Mesothelial cell of epicardium (in vitro differentiated cells): ENCODE data around the gene PFKFB3. TPM values are rescaled to one million over a fixed set of nuclear protein-coding genes. Genes with fewer than 3 reads are reported as not detected.

Experiments
- DNase-seq, 2 experiments: peaks; one replicate each; pipeline ENCODE4 v3.0.0; 2021; ENCODE audit warnings: low spot score in 2 of 2; ENCODE audit not compliant: unreplicated experiment in 2 of 2
- H3K27ac Mint-ChIP-seq: 2 replicates; pipeline ENCODE4 v1.8.0; 2021; ENCODE audit warnings: mixed read lengths
- H3K27me3 Mint-ChIP-seq: 2 replicates; pipeline ENCODE4 v1.8.0; 2021; ENCODE audit warnings: low read depth, mixed read lengths
- H3K36me3 Mint-ChIP-seq: 2 replicates; pipeline ENCODE4 v1.8.0; 2021; ENCODE audit warnings: mixed read lengths
- H3K4me1 Mint-ChIP-seq: 2 replicates; pipeline ENCODE4 v1.8.0; 2021; ENCODE audit warnings: mixed read lengths
- H3K4me3 Mint-ChIP-seq: 2 replicates; pipeline ENCODE4 v1.8.0; 2021; ENCODE audit warnings: mild to moderate bottlenecking, moderate library complexity, mixed read lengths
- H3K9me3 Mint-ChIP-seq: 2 replicates; pipeline ENCODE4 v1.8.0; 2021; ENCODE audit warnings: mixed read lengths
- CTCF ChIP-seq: fragments of 200-600 bp; sonication (generic); IDR thresholded peaks from one replicate; pipeline ENCODE4 v1.5.0; 2021; ENCODE audit warnings: antibody characterized with exemption; ENCODE audit not compliant: unreplicated experiment
- total RNA-seq: library from RNA; stranded (reverse); gene quantifications from 3 replicates; pipeline ENCODE4 v1.2.1, GENCODE V29; 2021

The PFKFB3 gene
- total RNA-seq, 1 donor from 2014 or later: 51.5 TPM

- Mint-ChIP-seq H3K27me3 (no peaks in the 10 kb centered on the region), H3K4me3 (no peak overlapping the region)
- DNase-seq: no peak
These were observed 71.3 kb downstream of the PFKFB3 start for GRCh38 chr10:6274040-6274439.

GRCh38 chr10:6274484-6274883, 71.8 kb downstream of the PFKFB3 start:
- no peak for TF ChIP-seq CTCF
- Mint-ChIP-seq H3K4me1 (peaks cover 10% of the 10 kb centered on the region), H3K27ac (no peak overlapping the region)

More at GRCh38 chr10:6274040-6274439, 71.3 kb downstream of the PFKFB3 start:
- H3K36me3 Mint-ChIP-seq: peaks cover 2% of the 10 kb centered on the region
- peaks cover 6% of the 10 kb centered on the region for H3K4me1 Mint-ChIP-seq
- no peak for TF ChIP-seq CTCF
- H3K9me3 Mint-ChIP-seq: peaks cover 4% of the 10 kb centered on the region
- no peak overlapping the region for H3K27ac Mint-ChIP-seq

GRCh38 chr10:6275022-6275997, 72.6 kb downstream of the PFKFB3 start:
- peak overlapping the region; percentile 73 for H3K27ac Mint-ChIP-seq
- peaks cover 15% of the 10 kb centered on the region for H3K4me1 Mint-ChIP-seq
- H3K27me3 Mint-ChIP-seq: no peaks in the 10 kb centered on the region
- no peak for TF ChIP-seq CTCF
- DNase-seq: no peak
- peak overlapping the region; percentile 23 for H3K4me3 Mint-ChIP-seq
- peaks cover 2% of the 10 kb centered on the region for H3K36me3 Mint-ChIP-seq
- peaks cover 4% of the 10 kb centered on the region for H3K9me3 Mint-ChIP-seq

More at GRCh38 chr10:6274484-6274883, 71.8 kb downstream of the PFKFB3 start:
- Mint-ChIP-seq H3K9me3 (peaks cover 4% of the 10 kb centered on the region), H3K36me3 (peaks cover 2% of the 10 kb centered on the region), H3K4me3 (no peak overlapping the region), H3K27me3 (no peaks in the 10 kb centered on the region)
- DNase-seq: no peak

GRCh38 chr10:6276356-6276755, 73.6 kb downstream of the PFKFB3 start:
- Mint-ChIP-seq H3K4me3 (no peak overlapping the region), H3K9me3 (peaks cover 4% of the 10 kb centered on the region)

GRCh38 chr10:6278519-6279120, 75.9 kb downstream of the PFKFB3 start:
- Mint-ChIP-seq H3K4me1 (peaks cover 15% of the 10 kb centered on the region), H3K36me3 (peaks cover 2% of the 10 kb centered on the region), H3K27me3 (no peaks in the 10 kb centered on the region), H3K9me3 (peaks cover 4% of the 10 kb centered on the region), H3K4me3 (no peak overlapping the region), H3K27ac (peak overlapping the region; percentile 16)
- no peak for DNase-seq
- no peak for TF ChIP-seq CTCF

More at GRCh38 chr10:6276356-6276755, 73.6 kb downstream of the PFKFB3 start:
- no peak for DNase-seq
- TF ChIP-seq CTCF: no peak
- Mint-ChIP-seq H3K27ac (no peak overlapping the region), H3K27me3 (no peaks in the 10 kb centered on the region), H3K4me1 (peaks cover 15% of the 10 kb centered on the region), H3K36me3 (peaks cover 2% of the 10 kb centered on the region)
